D341Med (cell line): ENCODE results near the gene LMOD3.

Experiments used
- DNase-seq: peaks from one replicate; pipeline ENCODE4 v3.0.0; 2012; ENCODE audit warnings: low spot score

Gene LMOD3

DNA sequence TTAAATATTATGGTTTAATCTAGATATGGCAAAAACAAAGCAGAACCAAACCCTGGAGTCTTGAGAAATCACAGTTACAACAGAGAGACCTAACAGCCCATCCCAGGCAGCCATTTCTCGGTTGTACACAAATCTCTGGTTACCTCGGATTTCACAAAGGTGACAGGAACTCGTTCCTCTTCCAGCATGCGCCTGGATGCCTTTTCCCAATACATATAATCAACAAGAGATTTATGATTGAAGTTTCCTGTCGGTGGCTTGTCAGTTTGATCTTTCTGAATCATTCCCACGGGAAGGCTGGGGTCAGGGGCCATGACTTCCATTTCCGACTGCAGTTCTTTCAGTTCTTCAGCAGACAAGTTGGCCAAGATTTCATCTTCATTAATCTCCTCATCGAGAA is 445 bp downstream of the LMOD3 start:
- no peak for DNase-seq

DNA sequence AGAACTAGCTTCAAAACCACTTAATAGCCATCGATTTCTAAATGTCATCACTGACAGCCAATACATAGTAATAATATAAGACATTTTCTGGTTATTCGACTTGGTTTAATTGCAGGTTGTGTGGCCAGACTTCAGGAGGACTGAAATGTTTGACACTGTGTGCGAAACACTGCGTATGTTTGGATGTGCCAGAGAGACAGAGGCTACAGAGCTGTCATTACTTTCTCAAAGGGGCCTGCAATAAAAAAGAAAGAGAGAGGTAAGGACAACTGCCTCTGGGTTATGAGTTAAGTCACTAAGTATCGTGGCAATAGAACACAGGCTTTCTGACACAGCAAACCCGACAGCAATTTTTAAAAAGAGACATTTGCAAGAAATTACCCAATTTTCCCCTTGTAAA is 882 bp downstream of the LMOD3 start:
- no peak for DNase-seq

GRCh38 chr3:69120879-69121464 is 1.4 kb downstream of the LMOD3 start:
- peak; percentile 62 for DNase-seq

- DNase-seq: no peak
Observed at GRCh38 chr3:69119681-69120080, 2.7 kb downstream of the LMOD3 start.

DNA sequence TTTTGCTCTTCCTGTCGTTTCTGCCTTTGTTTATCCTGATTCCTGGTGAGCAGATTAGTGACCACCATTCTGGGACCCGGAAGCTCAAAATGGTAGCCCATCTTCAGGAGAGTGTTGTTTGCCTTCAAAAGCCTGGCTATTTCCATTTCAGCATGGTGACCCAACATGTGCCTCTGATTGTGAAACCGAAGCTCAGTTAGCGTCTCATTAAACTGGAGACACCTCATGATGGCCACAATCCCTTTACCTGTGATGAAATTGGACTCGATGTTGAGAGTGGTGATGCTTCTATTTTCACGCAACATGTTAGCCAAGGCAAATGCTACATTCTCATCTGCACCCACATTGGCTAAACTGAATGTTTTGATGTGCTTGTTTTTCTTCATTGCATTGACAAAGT is 3.3 kb downstream of the LMOD3 start:
- no peak for DNase-seq

DNA sequence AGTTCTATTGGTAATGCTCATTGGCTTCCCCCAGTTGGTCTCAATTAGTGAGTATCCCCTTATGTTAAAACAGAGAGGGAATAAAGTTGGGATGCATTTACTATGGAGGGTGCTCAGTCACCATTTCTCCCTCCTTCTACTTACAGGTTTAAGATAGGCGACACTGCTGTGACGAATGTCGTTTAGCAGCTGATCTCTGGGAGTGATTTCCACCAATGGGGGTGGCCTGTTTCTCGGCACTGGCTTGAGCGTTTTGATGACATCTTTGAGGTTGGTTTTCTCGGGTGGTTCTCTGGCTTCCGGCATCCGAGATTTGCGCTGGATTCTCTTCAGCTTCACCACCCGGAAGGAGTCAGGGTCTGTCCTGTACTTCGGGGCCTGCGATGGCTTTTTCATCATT is 3.8 kb downstream of the LMOD3 start:
- DNase-seq: no peak

DNA sequence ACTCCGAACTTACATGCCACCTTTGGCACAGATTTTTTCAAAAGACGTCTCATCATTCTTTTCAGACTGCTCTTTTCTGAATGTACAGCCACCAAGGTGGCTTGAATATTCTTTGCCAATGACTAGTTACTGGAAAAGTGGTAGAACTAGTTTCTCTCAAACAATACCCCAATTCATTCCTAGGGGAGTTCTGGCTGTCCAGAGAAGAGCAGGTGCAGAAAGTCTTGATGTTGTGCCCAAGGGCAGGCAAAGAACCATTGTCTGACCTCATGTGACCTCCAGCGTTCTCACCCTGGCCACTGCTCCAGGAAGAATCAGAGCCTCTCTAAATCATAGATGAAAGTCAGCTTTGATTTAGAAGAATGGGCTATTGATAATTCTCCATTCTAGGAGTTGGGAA is 5.5 kb downstream of the LMOD3 start:
- no peak for DNase-seq

- DNase-seq: no peak
Observed at GRCh38 chr3:69116162-69116561, 6.2 kb downstream of the LMOD3 start.

GRCh38 chr3:69115731-69116130 is 6.7 kb downstream of the LMOD3 start:
- DNase-seq: no peak

DNA sequence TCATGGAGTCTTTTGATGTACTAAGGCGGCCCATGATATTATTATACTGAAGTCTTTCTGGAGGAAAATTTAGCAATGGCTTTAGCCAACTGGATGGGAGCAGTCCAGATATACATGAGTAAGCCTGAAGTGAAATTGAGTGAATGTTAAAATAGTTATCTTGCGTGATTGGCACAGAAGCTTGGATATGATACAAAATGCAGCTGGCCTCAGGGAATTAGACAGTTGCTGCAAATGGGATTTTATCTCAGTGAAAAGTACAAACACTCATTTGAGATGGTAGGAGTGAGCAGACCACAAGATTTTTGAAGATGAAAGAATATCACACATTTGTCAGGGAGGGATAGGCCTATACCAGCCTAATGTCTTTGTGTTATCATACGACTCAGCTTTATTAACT is 8.9 kb downstream of the LMOD3 start:
- DNase-seq: no peak

DNA sequence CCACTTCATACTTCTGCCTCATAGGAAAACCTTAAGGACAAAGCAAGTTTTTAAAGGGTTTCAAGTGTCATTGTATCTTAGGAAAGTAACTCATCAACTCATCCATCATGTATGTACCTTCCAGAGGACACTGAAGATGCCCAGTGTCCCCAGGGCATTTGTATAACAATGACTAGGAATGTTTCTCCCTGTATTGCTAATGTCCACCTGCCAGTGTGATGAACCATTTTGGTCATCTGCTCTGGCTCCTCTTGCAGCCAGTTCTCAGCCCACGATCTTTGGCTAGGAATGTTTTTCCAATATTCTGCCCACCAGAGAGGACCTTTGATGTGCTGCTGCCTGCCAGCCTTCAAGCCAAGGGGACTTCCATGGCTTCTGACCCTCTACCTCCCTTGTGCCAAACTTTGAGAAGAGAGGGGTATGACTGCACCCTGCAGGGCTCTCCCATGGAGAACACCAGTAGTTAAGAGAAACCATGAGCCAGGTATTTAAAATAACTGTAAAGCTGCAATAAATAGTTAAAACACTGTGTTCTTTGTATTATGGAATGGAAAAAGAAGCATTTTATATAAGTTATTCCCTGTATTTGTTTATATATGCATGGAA is 11.4 kb downstream of the LMOD3 start:
- no peak for DNase-seq

- DNase-seq: no peak
Observed at GRCh38 chr3:69108811-69109210, 13.6 kb downstream of the LMOD3 start.

DNA sequence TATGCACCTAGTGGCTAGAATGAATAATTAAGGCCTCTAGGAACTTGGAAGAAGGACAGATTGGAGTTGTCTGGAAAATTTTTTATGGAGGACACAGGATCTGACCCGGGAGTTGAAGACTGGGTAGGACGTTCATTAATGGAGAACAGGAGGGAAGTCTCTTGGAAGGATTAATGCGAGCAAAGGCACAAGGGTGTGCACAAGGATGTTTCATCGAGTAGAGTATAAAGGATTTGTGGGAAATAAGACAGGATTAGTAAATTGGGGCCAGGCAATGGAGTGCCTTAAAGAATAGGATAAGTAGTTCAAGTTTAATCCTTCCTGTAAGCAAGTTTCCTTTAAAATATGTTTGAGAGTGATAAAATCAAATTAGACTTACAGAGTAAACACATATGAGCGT is 14.6 kb downstream of the LMOD3 start:
- DNase-seq: peak; percentile 55

DNA sequence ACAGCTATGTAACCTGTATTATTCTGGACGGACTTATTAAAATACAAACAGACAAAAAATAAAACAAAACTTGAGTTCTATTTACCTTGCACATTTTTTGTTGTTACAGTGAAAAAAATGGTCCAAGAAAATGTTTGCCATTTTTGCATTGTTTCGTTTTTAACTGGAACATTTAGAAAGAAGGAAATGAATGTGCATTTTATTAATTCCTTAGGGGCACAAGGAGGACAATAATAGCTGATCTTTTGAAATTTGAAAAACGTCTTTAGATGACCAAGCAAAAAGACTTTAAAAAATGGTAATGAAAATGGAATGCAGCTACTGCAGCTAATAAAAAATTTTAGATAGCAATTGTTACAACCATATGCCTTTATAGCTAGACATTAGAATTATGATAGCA is 17.1 kb downstream of the LMOD3 start:
- DNase-seq: no peak

GRCh38 chr3:69104586-69104985 is 17.8 kb downstream of the LMOD3 start:
- no peak for DNase-seq

DNA sequence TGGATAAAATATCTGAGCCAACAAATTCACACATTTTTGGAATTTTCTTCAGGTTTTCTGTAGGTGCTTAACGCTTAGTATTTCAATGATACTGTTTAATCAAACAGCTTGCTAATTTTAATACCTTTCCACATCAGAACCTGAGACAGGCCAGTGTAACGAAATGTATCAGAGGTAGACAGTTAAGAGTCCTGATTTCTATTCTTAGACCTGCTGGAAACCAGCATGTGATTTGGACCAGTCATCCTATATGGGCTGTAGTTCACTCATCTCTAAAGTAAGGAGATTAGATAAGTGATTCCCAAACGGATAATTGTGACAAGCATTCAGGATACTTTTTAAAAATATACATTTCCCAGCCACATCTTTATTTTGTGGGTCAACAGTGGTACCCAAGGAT is 19.3 kb downstream of the LMOD3 start:
- DNase-seq: no peak

- DNase-seq: no peak
Observed at GRCh38 chr3:69102384-69102783, 20.0 kb downstream of the LMOD3 start.

- DNase-seq: no peak
Observed at GRCh38 chr3:69099576-69099975, 22.8 kb downstream of the LMOD3 start.

- no peak for DNase-seq
Observed at GRCh38 chr3:69097407-69098086, 24.8 kb downstream of the LMOD3 start.

DNA sequence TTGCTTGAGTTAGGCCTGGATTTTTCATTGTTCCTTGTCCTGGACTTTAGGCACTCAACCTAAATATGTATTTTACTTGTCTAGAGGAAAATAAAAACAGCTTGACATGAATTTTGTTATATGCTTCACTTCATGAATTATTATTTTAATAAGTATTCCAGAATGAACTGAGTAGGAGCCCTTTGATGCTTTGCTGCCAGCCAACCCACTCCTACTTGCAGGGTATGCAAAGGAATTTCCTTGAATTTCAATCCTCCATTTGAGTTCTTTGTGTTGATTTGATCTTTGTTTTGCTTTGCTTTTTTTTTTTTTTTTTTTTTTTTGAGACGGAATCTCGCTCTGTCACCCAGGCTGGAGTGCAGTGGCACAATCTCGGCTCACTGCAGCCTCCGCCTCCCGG is 26.1 kb downstream of the LMOD3 start:
- no peak for DNase-seq

DNA sequence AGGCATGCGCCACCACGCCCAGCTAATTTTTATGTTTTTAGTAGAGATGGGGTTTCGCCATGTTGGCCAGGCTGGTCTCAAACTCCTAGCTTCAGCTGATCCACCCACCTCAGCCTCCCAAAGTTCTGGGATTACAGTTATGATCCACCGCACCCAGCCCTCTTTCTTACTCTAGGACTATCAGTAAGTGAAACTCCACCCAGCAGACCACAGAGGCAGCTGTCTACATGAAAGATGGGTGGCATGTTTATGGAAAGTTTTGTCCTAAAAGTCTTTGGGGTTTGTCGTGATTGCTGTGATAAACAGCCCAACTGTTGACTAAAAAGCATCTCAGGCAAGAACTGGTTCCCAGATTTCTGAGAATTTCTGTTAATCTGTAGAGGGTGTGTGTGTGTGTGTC is 26.8 kb downstream of the LMOD3 start:
- no peak for DNase-seq

DNA sequence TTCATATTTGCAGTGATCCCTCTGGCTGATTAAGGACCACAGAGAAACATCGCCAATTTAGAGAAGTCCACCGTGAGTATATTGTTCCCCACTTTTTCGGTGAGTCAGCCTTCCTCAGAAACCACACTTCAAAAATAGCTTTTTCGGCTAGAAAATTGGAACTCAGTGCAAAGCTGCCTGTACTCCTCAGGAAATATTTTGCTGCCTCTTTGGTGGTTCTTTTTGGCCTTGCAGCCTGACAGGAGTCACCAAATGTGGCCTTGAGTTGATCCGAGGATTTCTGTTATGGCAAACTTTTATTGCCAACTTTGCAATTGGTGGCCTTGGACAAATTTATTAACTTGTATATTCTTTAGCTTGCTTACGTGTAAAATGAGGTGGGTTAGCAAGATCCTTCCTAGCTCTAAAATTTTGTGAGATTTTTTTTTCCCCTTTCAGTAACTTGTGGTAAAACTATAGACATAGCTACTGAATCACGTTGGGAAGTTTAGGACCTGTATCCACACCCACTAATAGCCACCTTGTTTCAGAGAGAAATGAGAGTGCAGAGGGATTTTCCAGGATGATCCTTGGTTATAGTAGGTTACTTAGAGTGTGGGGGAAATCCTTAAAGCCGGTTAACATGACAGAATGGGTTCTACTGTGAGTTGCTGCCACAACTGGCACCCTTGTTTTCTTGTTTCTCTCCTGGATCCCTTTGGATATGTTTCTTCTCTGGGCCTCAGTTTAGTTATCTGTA is 27.8 kb downstream of the LMOD3 start:
- no peak for DNase-seq

GRCh38 chr3:69092030-69092516 is 30.3 kb downstream of the LMOD3 start:
- no peak for DNase-seq
